Thyroid gland (tissue), 4 donors: Measurements from ENCODE around the gene PLEKHH1.

Experiments used
- POLR2A ChIP-seq, 2 donors: fragments of 450-650 bp; IDR thresholded peaks; one replicate each; pipeline ENCODE4 v1.6.1; 2017; ENCODE audit warnings: antibody characterized with exemption in 2 of 2, mild to moderate bottlenecking in 2 of 2, moderate library complexity in 1 of 2
- TF ChIP-seq, protein P1 (sequence below), 6 experiments: fragments of 200-600 bp in 3 of 6; fragments of 450-650 bp in 3 of 6; sonication (generic) in 3 of 6; IDR thresholded peaks; one replicate each; pipeline ENCODE4 v1.5.1; 2016 to 2019; ENCODE audit warnings: antibody characterized with exemption in 6 of 6, mild to moderate bottlenecking in 2 of 6, inconsistent platforms in 1 of 6, moderate library complexity in 1 of 6

DNA sequence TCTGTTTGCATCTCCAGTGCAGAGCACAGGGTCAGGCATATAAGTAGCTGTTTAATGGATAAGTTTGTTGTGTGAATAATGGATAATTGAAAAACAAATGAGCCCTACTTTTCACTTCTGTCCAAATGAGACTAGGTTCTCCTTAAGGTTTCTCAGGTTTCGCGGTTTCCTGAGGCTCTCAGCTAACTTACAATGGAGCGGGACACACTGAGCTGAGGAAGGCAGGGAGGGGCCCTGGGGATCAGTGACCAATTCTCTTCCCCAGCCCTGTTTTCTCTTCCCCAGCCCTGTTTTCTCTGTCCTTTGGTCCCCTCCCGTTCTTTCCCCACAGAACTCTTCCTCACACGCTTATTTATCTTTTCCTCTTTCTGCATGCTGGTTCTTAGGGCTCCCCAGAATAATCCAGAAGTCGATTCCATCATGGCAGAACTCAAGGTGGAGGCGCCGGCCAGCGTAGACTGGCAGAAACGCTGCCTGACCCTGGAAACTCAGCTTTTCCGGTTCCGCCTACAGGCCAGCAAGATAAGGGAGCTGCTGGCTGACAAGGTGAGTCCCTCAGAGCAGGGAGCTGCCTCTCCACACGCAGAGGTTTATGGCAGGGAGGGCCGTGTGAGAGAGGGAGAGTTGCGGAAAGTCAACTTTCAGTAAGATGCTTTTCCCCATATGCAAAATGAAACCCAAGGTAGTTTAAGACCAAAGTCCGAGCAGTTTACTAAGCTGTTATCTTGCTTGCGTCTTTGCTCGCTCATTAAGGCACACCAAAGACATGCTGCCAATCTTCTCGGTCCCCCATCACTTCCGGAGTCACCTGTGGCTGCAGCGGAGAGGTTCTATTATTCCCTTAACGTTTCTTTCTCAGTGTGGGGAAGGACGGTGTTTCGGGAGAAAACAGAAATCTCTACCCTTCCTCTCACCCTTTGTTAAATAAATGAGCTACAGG is 8.6 kb downstream of the PLEKHH1 start:
- no peak for TF ChIP-seq POLR2A (IDR thresholded peaks at IDR 0.05)
- TF ChIP-seq, protein P1, sequence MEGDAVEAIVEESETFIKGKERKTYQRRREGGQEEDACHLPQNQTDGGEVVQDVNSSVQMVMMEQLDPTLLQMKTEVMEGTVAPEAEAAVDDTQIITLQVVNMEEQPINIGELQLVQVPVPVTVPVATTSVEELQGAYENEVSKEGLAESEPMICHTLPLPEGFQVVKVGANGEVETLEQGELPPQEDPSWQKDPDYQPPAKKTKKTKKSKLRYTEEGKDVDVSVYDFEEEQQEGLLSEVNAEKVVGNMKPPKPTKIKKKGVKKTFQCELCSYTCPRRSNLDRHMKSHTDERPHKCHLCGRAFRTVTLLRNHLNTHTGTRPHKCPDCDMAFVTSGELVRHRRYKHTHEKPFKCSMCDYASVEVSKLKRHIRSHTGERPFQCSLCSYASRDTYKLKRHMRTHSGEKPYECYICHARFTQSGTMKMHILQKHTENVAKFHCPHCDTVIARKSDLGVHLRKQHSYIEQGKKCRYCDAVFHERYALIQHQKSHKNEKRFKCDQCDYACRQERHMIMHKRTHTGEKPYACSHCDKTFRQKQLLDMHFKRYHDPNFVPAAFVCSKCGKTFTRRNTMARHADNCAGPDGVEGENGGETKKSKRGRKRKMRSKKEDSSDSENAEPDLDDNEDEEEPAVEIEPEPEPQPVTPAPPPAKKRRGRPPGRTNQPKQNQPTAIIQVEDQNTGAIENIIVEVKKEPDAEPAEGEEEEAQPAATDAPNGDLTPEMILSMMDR (IDR thresholded peaks at IDR 0.05): no peak
